ENCODE results near the gene CDC42EP4.
"Not testable (repeated sequence)": the region's sequence is repeated elsewhere in the genome, so short reads cannot be mapped to it uniquely, and the experiment has no call there.

The CDC42EP4 gene

DNA sequence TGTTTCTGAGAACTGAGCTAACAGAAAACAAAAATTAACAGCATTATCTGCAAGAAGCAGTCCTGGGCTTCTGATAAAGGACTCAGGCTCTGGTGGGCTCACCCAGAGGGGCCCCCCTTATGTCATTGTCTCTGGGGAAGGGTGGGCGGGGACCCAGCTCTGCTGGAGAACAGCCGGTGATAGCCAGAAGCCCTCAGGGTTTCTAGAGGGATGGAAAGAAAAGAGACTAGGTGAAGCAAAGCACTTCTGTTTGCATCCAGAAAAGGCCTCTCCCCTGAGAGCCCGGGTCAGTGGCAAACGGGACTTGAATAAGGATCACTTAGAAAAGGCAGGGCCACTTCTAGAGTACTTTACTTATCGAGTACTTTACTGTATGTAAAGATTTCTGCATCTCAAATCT, 7.0 kb upstream of the CDC42EP4 start:
- DNase-seq = no peak

DNA sequence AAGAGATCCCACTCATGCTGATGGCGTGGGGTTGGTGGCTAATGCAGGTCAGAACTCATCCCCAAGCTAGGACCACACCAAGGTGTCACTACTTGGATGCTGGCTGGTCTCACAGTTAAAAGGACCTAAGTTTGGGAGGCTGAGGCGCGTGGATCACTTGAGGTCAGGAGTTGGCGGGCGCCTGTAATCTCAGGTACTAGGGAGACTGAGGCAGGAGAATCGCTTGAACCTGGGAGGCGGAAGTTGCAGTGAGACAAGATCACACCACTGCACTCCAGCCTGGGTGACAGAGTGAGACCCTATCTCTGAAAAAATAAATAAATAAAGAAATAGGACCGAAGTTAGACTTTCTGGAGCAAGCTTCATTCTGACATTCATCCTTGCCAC, 6.6 kb upstream of the CDC42EP4 start:
- no peak for DNase-seq

GRCh38 chr17:73317513-73318426, 6.0 kb upstream of the CDC42EP4 start:
- DNase-seq = no peak

GRCh38 chr17:73316919-73317505, 5.2 kb upstream of the CDC42EP4 start:
- no peak for DNase-seq

GRCh38 chr17:73315471-73315870, 3.7 kb upstream of the CDC42EP4 start:
- no peak for DNase-seq

- DNase-seq = no peak
These were observed 1.8 kb upstream of the CDC42EP4 start for GRCh38 chr17:73313526-73314127.

GRCh38 chr17:73312887-73313286, 1.1 kb upstream of the CDC42EP4 start:
- DNase-seq = not testable (repeated sequence)

DNA sequence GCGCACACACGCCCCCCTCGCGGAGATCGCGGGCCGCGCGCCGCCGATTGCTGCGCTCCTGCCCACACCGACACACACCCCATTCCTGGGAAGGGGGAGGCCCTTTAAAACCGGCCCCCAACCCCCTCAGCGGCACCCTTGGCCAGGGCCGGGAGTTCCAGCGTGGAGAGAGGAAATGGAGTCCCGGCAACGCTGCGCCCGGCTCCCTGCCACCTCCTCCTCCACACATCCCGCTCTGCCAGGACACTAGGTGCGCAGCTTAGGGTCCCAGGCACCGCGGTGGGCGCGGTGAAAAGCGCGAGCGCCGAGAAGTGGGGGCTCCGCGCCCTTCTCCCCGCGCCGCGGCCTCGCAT, 397 bp downstream of the CDC42EP4 start:
- DNase-seq = no peak

DNA sequence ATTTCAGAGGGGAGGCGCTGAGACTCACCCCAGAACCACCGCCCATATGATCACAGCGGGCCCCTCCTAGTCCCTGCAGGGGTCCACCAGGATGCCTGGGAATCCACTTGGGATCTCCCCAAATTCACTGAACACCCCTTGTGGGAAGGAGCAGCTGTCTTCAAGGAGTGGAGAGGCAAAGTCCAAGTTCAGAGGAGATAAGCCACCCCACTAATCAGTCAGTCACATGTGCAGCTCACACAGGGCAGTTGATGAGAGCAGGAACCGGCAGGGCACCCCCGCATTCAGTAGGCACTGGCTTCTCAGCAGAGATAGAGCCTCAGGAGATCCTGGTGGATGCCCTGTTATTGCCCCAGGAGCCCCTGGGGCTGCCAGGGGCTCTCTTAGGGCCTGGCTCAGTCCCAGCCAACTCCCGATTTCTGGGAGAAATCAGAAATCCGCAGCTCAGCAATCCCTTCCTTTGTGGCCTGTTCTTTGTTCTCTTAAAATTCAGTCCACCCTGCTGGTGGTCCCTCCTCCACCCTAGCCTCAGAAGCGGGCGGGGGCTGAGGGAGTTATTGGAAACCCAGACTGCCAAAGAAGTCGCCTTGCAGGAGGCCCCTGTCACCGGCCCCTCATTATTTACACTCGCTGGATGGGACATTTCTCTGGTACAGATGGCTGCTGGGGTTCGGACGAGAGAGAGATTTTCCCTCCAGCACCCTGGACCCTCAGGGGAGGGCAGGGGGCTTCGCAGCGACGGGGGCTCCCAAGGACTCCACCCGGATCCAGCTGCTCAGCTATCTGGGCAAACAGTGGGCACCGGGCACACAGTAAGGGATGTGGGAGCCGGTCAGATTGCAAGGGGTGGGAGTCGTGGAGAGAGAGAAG, 1.8 kb downstream of the CDC42EP4 start:
- DNase-seq = peak; percentile 85

- not testable (repeated sequence) for DNase-seq
These were observed 2.8 kb downstream of the CDC42EP4 start for GRCh38 chr17:73308959-73309358.

DNA sequence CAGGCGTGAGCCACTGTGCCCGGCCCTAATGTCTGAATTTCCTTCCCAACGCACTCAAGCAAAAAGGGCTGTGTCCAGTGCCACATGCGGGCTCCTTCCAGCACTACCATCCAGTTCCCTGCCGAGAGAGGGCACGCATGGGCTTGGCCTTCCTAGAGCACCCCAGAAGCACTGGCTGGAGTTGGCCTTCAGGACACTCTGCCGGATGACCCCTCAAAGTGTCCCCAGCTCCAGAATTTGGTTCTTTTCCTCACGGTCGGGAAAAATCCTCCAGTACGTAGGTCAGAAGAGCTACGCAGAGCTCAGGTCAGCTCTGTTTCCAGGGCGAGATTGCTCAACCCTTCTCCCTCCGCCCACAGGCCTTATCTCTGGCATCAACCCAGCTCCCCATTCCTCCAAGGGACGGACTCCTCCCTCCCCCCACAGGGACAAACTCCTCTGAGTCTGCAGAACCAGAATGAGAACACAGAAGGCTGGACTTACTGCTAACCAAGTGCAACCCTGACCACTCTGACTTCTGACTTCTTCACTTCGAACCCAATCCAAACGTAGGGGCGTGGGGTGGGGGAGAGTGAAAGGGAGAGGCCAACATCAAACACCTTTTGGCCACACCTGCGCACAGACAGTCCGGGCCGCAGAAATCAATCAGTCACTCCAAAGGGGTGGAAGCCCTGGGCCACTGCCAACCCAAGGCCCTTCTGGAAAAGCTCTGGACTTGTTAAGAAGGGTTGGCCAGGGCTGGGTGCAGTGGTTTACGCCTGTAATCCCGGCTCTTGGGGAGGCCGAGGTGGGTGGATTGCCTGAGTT, 3.6 kb downstream of the CDC42EP4 start:
- no peak for DNase-seq

GRCh38 chr17:73307130-73307529, 4.7 kb downstream of the CDC42EP4 start:
- no peak for DNase-seq

- no peak for DNase-seq
These were observed 5.7 kb downstream of the CDC42EP4 start for GRCh38 chr17:73305845-73306836.

DNA sequence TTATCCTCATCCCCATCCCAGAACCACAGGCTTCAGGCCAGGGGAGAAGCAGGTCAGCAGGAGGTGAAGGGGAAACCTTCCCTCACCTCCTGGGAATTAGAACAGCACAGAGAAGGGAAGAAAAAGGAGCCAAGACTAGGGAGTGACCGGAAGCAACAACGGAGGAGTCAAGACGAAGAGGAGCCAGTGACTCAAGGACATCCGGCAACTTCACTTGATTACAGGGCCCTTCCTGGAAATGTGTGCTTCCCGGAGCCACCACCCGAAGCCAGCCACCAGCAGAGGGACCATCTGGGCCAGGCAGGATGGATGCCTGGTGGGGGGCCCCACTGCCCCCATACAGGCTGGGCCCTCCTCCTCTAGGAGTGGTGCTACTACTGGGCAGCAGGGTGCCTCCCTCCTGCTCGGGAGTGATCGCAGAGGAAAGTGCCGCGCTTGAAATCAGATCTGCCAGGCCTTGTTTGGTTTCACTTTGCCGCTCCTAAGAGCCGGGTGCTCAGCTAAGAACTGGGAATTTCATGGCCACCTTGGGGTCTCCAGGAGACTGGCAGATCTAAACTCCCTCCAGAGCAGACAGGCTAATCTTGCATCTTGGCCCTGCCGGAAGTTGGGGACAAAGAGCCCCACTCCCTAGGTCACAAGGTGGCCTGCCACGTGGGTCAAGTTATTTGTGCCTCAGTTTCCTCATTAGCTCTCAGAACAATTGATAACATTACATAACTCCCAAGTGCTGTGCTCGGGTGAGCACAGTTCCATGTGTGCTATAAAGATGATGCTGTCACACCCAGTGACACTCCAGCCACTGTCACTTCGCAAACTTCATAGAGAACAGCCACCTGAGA, 6.6 kb downstream of the CDC42EP4 start:
- peak; percentile 64 for DNase-seq

GRCh38 chr17:73304438-73304837, 7.4 kb downstream of the CDC42EP4 start:
- DNase-seq = no peak

DNA sequence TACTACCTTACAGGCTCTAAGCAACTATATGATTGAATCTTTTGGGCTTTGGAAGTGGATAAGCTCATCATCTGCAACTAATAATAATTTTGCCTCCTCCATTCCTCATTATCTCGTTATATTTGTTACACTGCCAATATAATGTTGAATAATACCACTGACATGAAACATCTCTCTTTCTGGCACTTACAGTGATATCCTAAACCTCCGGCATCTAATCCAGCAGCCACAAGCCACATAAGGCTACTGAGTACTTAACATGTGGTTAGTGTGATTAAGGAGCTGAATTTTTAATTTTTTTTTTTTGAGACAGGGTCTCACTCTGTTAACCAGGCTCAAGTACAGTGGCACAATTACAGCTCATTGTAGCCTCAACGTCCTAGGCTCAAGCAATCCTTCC, 9.6 kb downstream of the CDC42EP4 start:
- DNase-seq = no peak

DNA sequence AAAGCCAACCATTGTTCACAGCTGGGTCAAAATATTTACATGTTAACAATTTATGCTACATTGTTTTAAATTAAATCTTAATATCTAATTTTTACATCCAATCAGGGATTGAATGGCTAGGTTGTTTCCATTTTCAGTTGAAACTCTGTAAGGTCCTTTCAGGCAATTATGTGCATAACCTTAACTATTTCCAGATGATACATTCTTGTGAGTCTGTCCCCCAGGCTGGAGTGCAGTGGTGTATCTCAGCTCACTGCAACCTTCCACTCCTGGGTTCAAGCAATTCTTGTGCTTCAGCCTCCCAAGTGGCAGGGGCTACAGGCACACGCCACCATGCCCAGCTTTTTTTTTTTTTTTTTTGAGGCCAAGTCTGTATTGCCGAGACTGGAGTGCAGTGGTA, 10.4 kb downstream of the CDC42EP4 start:
- no peak for DNase-seq

DNA sequence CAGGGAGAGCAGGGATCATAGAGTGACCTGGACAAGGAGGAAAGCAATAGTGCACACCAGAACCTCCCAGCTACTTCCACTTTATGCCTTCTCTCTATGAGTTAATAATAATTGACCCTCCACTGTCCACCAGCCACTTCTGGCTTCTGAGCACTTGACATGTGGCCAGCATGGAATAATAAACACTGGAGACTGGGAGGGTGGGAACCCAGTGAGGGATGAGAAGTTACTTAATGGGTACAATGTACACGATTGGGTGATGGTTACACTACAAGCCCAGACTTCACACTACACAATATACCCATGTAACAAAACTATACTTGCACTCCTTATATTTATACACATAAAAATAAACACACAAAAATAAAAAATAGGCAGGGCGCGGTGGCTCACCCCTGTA, 11.4 kb downstream of the CDC42EP4 start:
- DNase-seq = no peak

DNA sequence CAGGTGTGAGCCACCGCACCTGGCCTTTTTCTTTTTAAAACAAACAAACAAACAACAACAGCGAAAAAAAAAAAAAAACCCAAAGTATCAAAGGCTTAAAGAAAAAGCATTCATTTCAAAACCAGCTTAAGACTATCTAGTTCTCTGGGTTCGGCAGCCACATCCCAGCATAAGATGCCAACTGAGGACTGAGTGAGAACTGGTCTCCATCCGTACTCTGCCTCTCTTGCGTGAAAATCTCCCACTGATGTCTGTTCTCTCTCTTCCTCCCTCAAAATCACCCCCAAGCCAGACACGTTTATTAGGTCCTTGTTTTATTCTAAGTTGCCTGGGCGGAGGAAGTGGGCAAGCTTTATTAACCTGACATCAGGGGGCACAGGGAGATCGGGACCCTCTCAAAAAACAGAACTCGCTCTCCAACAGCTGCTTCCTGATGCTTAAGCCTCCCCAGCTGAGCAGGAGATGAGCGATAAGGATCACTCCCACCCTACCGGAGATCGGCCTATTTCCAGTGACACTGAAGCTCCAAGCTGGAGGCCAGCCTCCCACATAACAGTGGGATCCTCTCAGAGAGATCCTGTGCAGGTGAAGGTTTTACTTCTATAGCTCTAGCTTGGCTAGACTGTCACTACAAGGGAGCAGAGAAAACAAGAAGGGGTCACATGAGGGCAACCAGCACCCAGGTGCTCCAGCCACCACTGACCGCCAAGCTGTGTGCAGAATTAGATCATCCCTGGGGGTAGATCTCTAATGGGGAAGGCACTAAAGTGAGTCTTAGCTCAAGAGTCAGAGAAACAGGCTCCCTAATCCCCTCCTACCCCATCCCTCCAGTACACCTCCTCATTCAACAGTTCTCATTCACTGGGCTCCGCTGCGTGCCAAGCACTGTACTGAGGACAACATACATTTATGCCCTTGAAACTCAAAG, 13.6 kb downstream of the CDC42EP4 start:
- DNase-seq = no peak

Measured in eye (tissue), 1 donor.